NCI-H1417 (cell line): ENCODE measurements around the gene RACGAP1.

Experiments used
- DNase-seq, 3 experiments: peaks; one replicate each; lab custom pipeline; 2025; lab: John Stamatoyannopoulos, UW

RACGAP1 gene

GRCh38 chr12:49968471-49968870, 56.8 kb downstream of the RACGAP1 start:
- no peak for DNase-seq

- DNase-seq: no peak
Measured at GRCh38 chr12:49967777-49968250, 57.5 kb downstream of the RACGAP1 start.

- peak; percentile 82 to 87 (median 86) for DNase-seq
Measured at GRCh38 chr12:49967042-49967776, 58.1 kb downstream of the RACGAP1 start.

- no peak for DNase-seq
Measured at GRCh38 chr12:49966511-49967041, 58.7 kb downstream of the RACGAP1 start.

- DNase-seq: peak in 1 of 3 experiments; percentile 26
Measured at GRCh38 chr12:49965836-49966235, 59.5 kb downstream of the RACGAP1 start.

GRCh38 chr12:49964849-49965624, 60.3 kb downstream of the RACGAP1 start:
- DNase-seq: no peak

- no peak for DNase-seq
Measured at GRCh38 chr12:49963976-49964815, 61.1 kb downstream of the RACGAP1 start.

- peak in 2 of 3 experiments; percentile 33 to 45 for DNase-seq
Measured at GRCh38 chr12:49962861-49963765, 62.2 kb downstream of the RACGAP1 start.

- DNase-seq: no peak
Measured at GRCh38 chr12:49961993-49962764, 63.1 kb downstream of the RACGAP1 start.

- peak in 2 of 3 experiments; percentile 30 to 55 for DNase-seq
Measured at GRCh38 chr12:49961111-49961922, 64.0 kb downstream of the RACGAP1 start, which contains the start of gene AQP5. TSS of gene AQP5 (plus strand) at chr12:49961872. CDS start at chr12:49962018, 146 bp downstream.

GRCh38 chr12:49960474-49961110, 64.7 kb downstream of the RACGAP1 start:
- DNase-seq: no peak

- DNase-seq: no peak
Measured at GRCh38 chr12:49959685-49960473, 65.4 kb downstream of the RACGAP1 start.

- no peak for DNase-seq
Measured at GRCh38 chr12:49957570-49957967, 67.7 kb downstream of the RACGAP1 start.

GRCh38 chr12:49956663-49957569, 68.4 kb downstream of the RACGAP1 start:
- DNase-seq: no peak

- DNase-seq: no peak
Measured at GRCh38 chr12:49955899-49956662, 69.2 kb downstream of the RACGAP1 start.
